HepG2 (cell line): Measurements from ENCODE around the gene CD68. TPM values are rescaled to one million over a fixed set of nuclear protein-coding genes. Genes with fewer than 3 reads are reported as not detected.

ENCODE experiments used
- ARHGAP35 ChIP-seq: sonication (generic); formaldehyde crosslinking; IDR thresholded peaks from 2 replicates; pipeline ENCODE4 v1.9.0; 2022; ENCODE audit warnings: mild to moderate bottlenecking, inconsistent platforms, moderate library complexity, missing genetic modification reagents, borderline replicate concordance
- ARID2 ChIP-seq: sonication (generic); formaldehyde crosslinking; IDR thresholded peaks from 2 replicates; pipeline ENCODE4 v1.8.1; 2022; ENCODE audit warnings: mild to moderate bottlenecking, missing genetic modification reagents, borderline replicate concordance
- CBFB ChIP-seq: sonication (generic); formaldehyde crosslinking; IDR thresholded peaks from 2 replicates; pipeline ENCODE4 v1.4.0; 2020; ENCODE audit warnings: missing genetic modification reagents
- ELF4 ChIP-seq: sonication (generic); formaldehyde crosslinking; IDR thresholded peaks from 2 replicates; pipeline ENCODE4 v1.5.0; 2020; ENCODE audit warnings: missing genetic modification reagents, mild to moderate bottlenecking, moderate library complexity, borderline replicate concordance
- GABPA ChIP-seq, 2 experiments: IDR thresholded peaks; 2 replicates each; pipeline ENCODE4 v1.6.1; 2011 to 2016; ENCODE audit warnings: low read depth in 2 of 2, low read length in 1 of 2, missing biosample characterization in 1 of 2, missing genetic modification characterization in 1 of 2
- MXD3 ChIP-seq: IDR thresholded peaks from 2 replicates; pipeline ENCODE4 v1.6.1; 2016; ENCODE audit warnings: mild to moderate bottlenecking, missing biosample characterization, missing genetic modification reagents
- NFIC ChIP-seq: IDR thresholded peaks from 2 replicates; pipeline ENCODE4 v1.6.1; 2012; ENCODE audit warnings: mild to moderate bottlenecking, low read length, inconsistent platforms
- NFRKB ChIP-seq: fragments of 450-650 bp; IDR thresholded peaks from 2 replicates; pipeline ENCODE4 v1.6.1; 2017
- PHF5A ChIP-seq: IDR thresholded peaks from one replicate; pipeline ENCODE4 v1.6.1; 2018; ENCODE audit warnings: low read depth, missing genetic modification reagents; ENCODE audit not compliant: unreplicated experiment
- POLR2AphosphoS5 ChIP-seq: IDR thresholded peaks from 2 replicates; pipeline ENCODE4 v1.6.1; 2012; ENCODE audit warnings: low read depth, low read length
- PRDM10 ChIP-seq: sonication (generic); formaldehyde crosslinking; IDR thresholded peaks from 2 replicates; pipeline ENCODE4 v1.4.0; 2020; ENCODE audit warnings: low read depth, missing genetic modification reagents
- SMAD9 ChIP-seq: sonication (generic); formaldehyde crosslinking; IDR thresholded peaks from 2 replicates; pipeline ENCODE4 v1.5.1; 2020; ENCODE audit warnings: mild to moderate bottlenecking, missing genetic modification reagents
- TFDP2 ChIP-seq: sonication (generic); formaldehyde crosslinking; IDR thresholded peaks from 2 replicates; pipeline ENCODE4 v1.4.0; 2020; ENCODE audit warnings: missing genetic modification reagents
- ZBTB7A ChIP-seq: sonication (generic); formaldehyde crosslinking; IDR thresholded peaks from 2 replicates; pipeline ENCODE4 v1.8.0; 2022; ENCODE audit warnings: mild to moderate bottlenecking, missing genetic modification reagents
- ZFY ChIP-seq: sonication (generic); formaldehyde crosslinking; IDR thresholded peaks from 2 replicates; pipeline ENCODE4 v1.4.0; 2020; ENCODE audit warnings: missing genetic modification reagents
- ZHX1 ChIP-seq: sonication (generic); formaldehyde crosslinking; IDR thresholded peaks from 2 replicates; pipeline ENCODE4 v1.8.1; 2022; ENCODE audit warnings: low read depth, mild to moderate bottlenecking, missing genetic modification reagents
- ZNF263 ChIP-seq: sonication (generic); formaldehyde crosslinking; IDR thresholded peaks from 2 replicates; pipeline ENCODE4 v1.4.0; 2020; ENCODE audit warnings: missing genetic modification reagents
- ZNF274 ChIP-seq: sonication (generic); formaldehyde crosslinking; IDR thresholded peaks from 2 replicates; pipeline ENCODE4 v1.5.1; 2020; ENCODE audit warnings: mild to moderate bottlenecking, missing genetic modification reagents
- ZNF333 ChIP-seq: sonication (generic); formaldehyde crosslinking; IDR thresholded peaks from 2 replicates; pipeline ENCODE4 v1.4.0; 2020; ENCODE audit warnings: mild to moderate bottlenecking, missing genetic modification reagents, borderline replicate concordance
- ZNF788 ChIP-seq: sonication (generic); formaldehyde crosslinking; IDR thresholded peaks from 2 replicates; pipeline ENCODE4 v1.5.0; 2020; ENCODE audit warnings: mild to moderate bottlenecking, missing genetic modification reagents, borderline replicate concordance
- ZNF816 ChIP-seq: sonication (generic); formaldehyde crosslinking; IDR thresholded peaks from 2 replicates; pipeline ENCODE4 v1.8.0; 2022; ENCODE audit warnings: missing genetic modification reagents, mild to moderate bottlenecking, borderline replicate concordance
- polyA plus RNA-seq, 8 experiments: library from polyadenylated mRNA; depleted of rRNA in 3 of 8; stranded (reverse) in 7 of 8; unstranded in 1 of 8; fragments of >200 nt; fragmentation: Illumina TruSeq in 4 of 8; extraction: Trizol in 4 of 8; gene quantifications; 2 replicates each; pipeline versions ENCODE4 v1.2.1 to v1.2.3, GENCODE V29; 2011 to 2016; ENCODE audit warnings: low read depth in 4 of 8, missing spikeins in 1 of 8, mixed read lengths in 1 of 8; ENCODE audit not compliant: insufficient read depth in 1 of 8
- total RNA-seq, 5 experiments: library from RNA; depleted of rRNA; stranded (reverse); fragments of >200 nt; fragmentation: Illumina TruSeq; extraction: Trizol; gene quantifications; 2 replicates each; pipeline ENCODE4 v1.2.3, GENCODE V29; 2016; ENCODE audit warnings: low read depth in 1 of 5

Gene CD68
- total and polyA plus RNA-seq, 2 of the 13 experiments (the other 11 are each of a cell fraction or from before 2014, with no cell fraction given), result 10.3 to 104 TPM

GRCh38 chr17:7583253-7584109, 4.0 kb downstream of the CD68 start, which contains the start of gene MPDU1 (continued):
- TF ChIP-seq PRDM10 (0 out of 2 replicates have a peak, but pooled peaks have one; percentile 20), CBFB (CRISPR knock-in tag) (peak; percentile 65), ZNF263 (no peak; the same call in 1 of the 2 replicates), MXD3 (CRISPR knock-in tag) (peak; percentile 88; the same call in 1 of the 2 replicates), ELF4 (CRISPR knock-in tag) (peak; percentile 97; the same call in 1 of the 2 replicates), POLR2AphosphoS5 (peak; percentile 59; the same call in 1 of the 2 replicates), ARHGAP35 (CRISPR knock-in tag) (0 out of 2 replicates have a peak, but pooled peaks have one; percentile 19), ZNF333 (no peak), ZBTB7A (CRISPR knock-in tag) (peak; percentile 66), TFDP2 (CRISPR knock-in tag) (peak; percentile 94), GABPA (IDR thresholded peaks at IDR 0.05; ENCODE audit: low read depth, low read length) (peak; percentile 77), GABPA (CRISPR knock-in tag; IDR thresholded peaks at IDR 0.05; ENCODE audit: low read depth) (peak; percentile 97), SMAD9 (CRISPR knock-in tag) (0 out of 2 replicates have a peak, but pooled peaks have one; percentile 65), ZNF274 (0 out of 2 replicates have a peak, but pooled peaks have one; percentile 60), NFRKB (peak; percentile 98), ZHX1 (CRISPR knock-in tag) (peak; percentile 97), ZNF788 (CRISPR knock-in tag) (peak; percentile 45; the same call in 1 of the 2 replicates), ARID2 (peak; percentile 77; the same call in 1 of the 2 replicates), PHF5A (peak; percentile 55), ZFY (CRISPR knock-in tag) (peak; percentile 66), ZNF816 (CRISPR knock-in tag) (peak; percentile 85), NFIC (no peak)
